Spleen (tissue), 7 donors: ENCODE data around the gene ADGRD1.

Source experiments
- CTCF ChIP-seq, 11 experiments: fragments of 200-600 bp in 7 of 11; fragments of 450-650 bp in 4 of 11; sonication (generic) in 4 of 11; IDR thresholded peaks in 8 of 11; conservative IDR thresholded peaks in 3 of 11; 1 replicate in 7 of 11; 2 replicates in 4 of 11; pipeline versions ENCODE4 v1.4.0 to v1.8.0; 2016 to 2021; ENCODE audit warnings: antibody characterized with exemption in 11 of 11, inconsistent platforms in 4 of 11, mild to moderate bottlenecking in 1 of 11
- POLR2AphosphoS5 ChIP-seq, 3 donors: sonication (generic); formaldehyde crosslinking; IDR thresholded peaks; one replicate each; pipeline ENCODE4 v1.5.1; 2017; ENCODE audit warnings: antibody characterized with exemption in 3 of 3
- donor health status: DM: no; HTN: no; CAD: no; lungs with moderate emphysema.
- donor health status: DM: no; HTN: no; CAD: no.
- donor health status: DM: no; HTN: no; CAD: no.

- TF ChIP-seq CTCF (IDR thresholded peaks at IDR 0.05 in 8 of 11, conservative IDR thresholded peaks at IDR 0.05 in 3 of 11) (no peak), POLR2AphosphoS5 (IDR thresholded peaks at IDR 0.05) (no peak)
Observed at GRCh38 chr12:131140697-131141096, 187.0 kb downstream of the ADGRD1 start.
